GM21619 (cell line): ENCODE results near the gene SOX15.
"Not testable (repeated sequence)": the region's sequence is repeated elsewhere in the genome, so short reads cannot be mapped to it uniquely, and the experiment has no call there.

Source experiments
- ATAC-seq: cut with Tn5 transposase; IDR thresholded peaks from one replicate; pipeline ENCODE4 v1.9.1; 2021; ENCODE audit not compliant: unreplicated experiment

The SOX15 gene

DNA sequence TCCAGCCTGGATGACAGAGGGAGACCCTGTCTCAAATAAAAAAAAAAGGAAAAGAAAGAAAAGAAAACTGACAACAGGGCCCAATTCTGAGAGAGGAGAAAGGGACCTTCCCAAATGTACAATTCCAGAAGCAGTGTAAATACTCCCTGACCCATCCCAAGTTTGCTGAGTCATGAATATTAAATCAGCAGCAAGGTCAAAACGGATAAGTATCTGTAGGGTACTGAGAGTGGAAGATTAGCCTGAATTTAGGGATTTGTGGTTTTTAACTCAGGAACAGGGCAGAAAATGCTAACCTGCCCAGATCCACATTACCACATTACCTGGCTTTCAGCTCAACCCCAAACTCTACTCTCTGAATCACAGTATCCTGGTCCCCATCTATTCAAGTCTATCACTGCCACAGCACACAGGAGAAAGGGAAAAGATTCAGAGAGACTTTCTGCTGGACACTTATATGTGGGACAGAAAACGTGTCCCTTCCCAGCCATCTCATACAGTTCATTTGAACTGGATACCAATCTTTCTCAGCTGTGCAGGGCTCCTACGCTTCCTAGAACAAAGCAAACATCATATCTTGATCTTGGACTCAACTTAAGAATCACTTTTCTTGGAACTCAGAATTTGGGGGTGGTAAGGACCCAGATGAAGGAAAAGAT lies 21.9 kb upstream of the SOX15 start:
- no peak for ATAC-seq

DNA sequence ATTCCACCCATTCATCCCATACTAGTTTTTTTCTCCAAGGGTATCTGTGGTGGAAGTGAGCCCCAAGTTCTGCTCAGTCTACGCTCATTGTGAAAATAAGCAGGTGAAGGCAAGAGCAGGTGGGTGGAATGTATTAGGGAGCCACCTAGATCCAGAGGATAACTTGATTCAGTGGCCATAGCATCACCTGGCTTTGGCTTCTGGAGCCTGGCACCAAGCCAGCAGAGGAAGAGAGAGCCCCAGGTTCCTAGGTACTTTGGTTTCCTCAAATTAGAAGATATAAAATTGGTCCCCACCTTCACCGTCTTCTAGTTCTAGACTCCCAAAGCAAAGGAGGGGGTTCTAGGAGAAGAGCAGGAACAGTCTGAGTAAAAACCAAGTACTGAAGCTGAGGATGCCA lies 20.7 kb upstream of the SOX15 start:
- ATAC-seq = no peak

DNA sequence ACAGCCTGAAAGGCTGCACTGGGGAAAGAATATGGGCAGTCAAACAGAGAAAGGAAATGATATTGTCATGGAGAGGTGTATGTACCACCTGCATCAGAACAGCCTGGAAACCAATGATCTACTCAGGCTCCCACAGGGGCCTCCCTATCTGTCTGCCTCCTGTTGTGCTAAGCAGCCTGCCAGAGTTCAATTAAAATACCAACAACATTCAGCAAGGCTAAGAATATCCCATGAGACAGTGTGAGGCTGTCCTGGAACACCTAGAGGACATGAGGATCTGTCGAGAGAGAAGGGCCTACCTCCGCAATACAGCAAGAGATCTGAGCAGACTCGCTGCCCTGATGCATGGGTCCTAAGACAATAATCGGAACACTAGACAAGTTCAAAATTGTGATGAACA lies 16.4 kb upstream of the SOX15 start:
- no peak for ATAC-seq

DNA sequence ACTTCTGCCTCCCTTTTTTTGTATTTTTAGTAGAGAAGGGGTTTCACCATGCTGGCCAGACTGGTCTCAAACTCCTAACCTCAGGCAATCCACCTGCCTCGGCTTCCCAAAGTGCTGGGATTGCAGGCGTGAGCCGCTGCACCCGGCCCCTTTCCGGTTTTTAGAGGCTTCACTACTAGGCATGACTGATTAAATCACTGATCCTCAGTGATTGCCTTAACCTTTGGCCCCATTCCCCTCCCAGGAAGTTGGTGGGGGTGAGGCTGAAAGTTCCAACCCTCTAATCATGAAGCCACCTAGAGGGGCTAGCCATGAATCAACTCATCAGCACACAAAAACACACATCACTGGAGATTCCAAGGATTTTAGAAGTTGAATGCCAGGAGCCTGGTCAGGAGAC lies 7.7 kb upstream of the SOX15 start:
- not testable (repeated sequence) for ATAC-seq

DNA sequence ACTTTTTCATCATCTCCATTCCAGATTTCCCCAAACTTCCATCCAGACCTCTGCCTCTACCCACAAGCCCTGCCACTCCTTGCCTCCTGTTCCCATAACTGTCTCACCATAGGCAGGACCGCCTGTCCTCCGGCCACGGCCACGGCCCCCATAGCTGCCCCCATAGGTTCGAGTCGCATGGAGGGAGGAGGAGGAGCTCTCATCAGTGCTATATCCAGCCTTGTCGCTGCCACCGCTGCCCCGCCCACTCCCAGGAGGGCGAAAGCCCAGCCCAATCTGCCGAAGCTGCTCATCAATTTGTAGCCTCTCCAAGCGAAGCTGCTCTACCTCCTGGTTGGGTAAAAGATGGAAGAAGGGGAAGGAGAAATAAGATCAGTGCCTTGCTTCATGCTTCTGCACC lies 3.4 kb upstream of the SOX15 start:
- no peak for ATAC-seq

DNA sequence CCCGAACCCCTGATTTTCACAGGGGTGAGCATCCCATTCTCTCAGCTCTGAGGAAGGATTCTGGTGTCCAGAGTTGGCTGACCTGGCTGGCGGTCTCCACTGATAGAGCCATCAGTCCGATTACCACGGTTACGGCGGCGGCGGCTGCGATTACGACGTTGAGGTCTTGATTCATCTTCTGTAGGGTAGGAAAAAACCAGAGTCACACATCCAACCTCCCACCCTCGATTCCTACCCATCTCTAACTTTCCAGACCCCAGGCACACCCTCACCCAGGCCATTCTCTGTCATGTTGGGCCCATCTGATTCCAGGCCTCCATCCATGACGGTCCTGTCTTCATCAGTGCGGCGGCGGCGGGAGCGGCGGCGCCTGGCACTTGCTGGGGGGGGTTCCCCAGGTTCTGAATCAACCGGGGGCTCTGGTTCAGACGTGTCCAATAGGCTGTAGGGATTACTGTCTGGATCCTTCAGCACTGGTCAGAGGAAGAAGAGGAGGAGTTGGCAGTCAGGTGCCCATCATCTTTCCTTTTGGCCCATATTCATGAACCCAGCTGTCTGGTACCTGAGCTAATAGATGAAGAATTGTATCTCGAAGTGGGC lies 2.6 kb upstream of the SOX15 start:
- no peak for ATAC-seq

DNA sequence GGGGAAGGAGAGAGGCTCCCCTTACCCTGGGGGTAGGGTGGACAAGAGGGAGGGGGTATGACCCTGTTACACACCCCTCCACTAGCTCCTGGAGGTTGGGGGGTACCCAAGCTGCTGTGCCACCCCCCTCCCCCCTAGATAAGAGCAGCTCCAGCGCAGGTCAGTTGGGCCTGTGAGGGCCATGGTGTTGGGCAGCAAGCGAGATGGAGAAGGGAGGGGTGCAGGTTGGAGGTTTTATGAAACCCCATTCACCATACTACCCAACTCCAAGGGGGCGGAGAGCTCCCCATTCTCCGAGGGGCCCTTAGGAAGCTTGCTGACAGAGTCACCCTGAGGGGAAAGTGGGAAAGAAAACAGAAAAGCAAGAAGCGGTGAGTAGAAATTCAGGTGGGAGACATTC lies 1.7 kb upstream of the SOX15 start:
- no peak for ATAC-seq

DNA sequence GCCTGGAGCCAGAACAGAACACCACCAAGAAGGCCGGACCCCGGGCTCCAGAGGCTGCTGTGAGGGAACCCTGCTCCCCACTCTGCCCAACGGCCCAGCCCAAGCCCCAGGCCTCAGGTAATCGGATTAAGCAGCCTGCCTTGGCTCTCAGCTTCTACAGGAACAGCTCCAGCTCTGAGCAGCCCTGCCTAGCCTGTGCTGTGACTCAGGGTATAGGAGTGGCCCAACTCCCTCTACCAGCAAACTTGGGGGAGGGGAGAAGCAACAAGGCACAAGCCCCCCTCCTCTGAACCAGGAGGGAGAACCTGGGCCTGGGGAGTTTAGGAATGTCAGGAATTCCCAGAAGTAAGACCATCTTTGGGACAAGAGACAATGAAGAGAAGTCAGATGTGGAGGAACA lies 849 bp upstream of the SOX15 start:
- no peak for ATAC-seq

DNA sequence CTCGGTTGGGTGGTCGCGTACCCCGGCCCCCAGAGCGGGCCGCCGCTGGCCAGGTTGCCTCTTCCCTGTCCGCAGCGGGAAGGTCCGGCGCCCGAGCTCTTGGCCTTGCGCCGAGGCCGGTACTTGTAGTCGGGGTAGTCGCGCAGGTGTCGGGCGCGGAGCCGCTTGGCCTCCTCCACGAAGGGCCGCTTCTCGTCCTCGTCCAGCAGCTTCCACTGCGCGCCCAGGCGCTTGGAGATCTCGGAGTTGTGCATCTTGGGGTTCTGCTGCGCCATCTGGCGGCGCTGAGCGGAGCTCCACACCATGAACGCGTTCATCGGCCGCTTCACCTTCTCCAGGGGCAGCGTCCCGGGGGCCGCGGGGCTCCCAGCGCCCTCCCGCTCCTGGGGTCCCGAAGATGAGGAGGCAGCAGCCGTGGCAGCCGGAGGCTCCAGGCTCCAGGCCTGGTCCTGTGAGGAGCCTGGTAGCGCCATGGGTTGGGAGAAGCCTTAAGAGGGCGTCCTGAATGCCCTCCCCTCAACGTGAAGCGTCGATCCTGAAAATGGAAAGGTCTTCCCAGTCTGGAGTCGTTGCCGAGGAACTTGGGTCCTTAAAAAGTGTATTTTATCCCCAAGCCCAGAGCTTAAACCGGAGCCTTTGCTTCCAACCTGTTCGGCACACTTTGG lies 558 bp downstream of the SOX15 start:
- no peak for ATAC-seq

DNA sequence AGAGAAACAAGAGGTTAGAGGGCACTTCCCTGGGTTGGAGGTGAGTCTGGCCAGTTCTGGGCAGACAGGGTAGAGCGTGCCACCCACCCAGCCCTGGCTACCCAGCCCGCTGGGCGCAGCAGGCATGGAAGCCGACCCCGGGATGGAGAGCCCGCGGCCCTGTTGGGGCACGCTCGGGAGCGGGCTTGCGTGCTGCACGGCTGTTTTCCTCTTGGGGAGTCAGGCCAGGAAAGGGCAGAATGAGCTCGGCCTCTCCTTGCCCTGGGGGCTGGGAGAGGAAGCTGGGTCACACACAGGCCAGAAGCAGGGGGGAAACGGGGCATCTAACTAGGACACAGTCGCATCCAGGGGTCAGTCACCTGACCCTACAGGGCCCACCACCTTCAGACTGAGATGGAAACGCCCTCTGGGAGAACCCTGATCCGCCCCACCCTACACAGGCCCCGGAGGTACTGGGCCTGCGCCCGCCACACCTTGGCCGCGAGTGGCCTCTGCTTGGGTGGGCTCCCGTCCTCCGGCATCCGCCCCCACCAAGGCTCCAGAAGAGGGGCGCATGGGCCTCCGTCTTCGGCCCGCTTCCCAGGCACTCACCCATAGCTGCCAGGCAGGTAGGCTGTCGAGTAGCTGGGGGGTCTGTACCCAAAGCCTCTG lies 1.2 kb downstream of the SOX15 start:
- ATAC-seq = no peak

DNA sequence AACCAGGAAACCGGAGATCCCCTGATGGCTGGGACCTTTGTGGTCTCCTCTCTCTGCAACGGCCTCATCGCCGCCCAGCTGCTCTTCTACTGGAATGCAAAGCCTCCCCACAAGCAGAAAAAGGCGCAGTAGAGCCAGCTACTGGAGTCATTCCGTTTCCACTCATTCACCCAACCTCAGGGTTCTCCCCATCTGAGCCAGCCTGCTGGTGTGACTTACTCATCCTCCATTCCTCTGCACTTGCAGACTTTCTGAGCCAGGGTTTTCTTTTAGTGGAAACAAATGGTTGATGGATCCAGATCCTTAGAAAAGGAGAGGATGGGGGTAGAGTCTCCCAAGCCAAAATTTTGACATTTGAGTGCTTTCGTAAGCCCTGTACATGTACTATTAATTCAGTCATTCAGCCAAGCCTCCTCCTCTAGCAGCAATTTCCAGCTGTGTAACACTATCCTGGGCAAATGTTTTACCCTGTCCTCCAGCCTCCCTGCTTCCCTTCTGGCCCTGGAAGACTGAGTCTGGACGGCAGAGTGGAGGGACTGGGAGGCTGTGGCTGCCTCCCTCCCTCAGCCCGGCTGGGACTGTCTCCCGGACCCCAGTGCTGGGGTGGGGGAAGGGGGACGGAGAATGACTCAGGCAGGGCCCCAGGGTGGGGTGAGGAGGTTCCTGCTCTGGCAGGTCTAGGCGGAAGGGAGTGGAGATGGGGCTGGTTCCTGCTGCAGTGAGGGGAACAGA lies 2.3 kb downstream of the SOX15 start:
- no peak for ATAC-seq

DNA sequence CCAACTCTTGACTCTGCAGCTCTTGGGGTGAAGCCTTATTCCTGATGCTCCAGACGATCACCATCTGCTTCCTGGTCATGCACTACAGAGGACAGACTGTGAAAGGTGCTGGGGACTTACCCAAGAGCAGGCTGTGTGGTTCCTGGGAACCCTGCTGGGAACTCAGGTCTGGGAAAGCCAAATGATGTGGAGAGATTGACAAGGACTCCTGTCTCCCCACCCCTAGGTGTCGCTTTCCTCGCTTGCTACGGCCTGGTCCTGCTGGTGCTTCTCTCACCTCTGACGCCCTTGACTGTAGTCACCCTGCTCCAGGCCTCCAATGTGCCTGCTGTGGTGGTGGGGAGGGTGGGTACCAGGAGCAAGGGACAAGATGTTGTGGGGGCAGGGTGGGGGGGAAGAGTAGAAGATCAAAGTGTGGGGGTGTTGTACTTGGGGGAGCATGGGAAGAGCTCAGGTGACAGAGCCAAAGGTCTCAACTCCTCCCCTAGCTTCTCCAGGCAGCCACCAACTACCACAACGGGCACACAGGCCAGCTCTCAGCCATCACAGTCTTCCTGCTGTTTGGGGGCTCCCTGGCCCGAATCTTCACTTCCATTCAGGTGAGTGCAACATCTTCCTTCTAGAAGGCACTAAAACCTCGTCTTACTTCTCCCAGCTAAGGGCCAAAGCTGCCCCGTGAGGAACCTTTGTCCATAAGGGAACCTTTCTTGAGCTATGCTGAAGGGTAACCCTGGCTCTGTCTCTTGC lies 3.0 kb downstream of the SOX15 start:
- no peak for ATAC-seq

DNA sequence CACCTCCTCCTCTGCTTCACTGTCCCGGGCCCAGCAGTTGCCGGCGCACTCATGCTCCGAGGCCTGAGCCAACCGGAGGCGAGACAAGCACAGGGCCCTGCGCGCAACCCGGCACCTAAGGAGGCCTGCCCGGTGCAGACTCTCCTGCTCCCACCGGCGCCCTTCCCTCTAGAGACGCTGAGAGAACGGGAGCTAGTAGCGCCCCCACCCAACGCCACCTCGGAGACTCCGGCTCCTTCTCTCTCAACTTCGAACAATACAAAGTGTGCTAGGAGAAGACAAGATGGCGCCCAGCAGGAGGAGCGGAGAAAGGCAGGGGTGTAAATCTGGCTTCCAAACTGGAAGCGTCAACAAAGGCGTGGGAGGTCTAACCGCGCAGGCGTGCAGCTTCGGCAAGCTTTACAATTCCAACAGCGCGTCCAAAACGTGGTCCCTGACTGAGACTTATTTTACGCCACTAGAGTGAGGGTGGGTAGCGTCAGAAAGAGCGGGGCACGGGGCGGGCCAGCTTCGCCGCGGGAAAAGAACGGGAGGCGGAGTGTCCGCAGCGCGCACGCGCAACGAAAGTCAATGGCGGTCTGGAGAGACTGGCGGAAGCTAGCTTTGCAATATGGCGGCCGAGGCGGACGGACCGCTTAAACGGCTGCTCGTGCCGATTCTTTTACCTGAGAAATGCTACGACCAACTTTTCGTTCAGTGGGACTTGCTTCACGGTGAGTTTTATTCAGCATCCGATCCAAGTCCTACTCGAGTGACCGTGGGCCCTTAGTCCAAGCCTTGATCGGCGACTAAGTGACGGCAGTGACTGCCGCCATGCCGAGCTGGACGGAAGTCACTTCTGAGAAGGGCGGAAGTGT lies 6.4 kb downstream of the SOX15 start, which contains the start of gene MPDU1:
Gene MPDU1 (plus strand): TSS at position 600 of the 857 bp plus-strand sequence. CDS start 11 bp downstream, at position 611.
- ATAC-seq = peak; percentile 57

DNA sequence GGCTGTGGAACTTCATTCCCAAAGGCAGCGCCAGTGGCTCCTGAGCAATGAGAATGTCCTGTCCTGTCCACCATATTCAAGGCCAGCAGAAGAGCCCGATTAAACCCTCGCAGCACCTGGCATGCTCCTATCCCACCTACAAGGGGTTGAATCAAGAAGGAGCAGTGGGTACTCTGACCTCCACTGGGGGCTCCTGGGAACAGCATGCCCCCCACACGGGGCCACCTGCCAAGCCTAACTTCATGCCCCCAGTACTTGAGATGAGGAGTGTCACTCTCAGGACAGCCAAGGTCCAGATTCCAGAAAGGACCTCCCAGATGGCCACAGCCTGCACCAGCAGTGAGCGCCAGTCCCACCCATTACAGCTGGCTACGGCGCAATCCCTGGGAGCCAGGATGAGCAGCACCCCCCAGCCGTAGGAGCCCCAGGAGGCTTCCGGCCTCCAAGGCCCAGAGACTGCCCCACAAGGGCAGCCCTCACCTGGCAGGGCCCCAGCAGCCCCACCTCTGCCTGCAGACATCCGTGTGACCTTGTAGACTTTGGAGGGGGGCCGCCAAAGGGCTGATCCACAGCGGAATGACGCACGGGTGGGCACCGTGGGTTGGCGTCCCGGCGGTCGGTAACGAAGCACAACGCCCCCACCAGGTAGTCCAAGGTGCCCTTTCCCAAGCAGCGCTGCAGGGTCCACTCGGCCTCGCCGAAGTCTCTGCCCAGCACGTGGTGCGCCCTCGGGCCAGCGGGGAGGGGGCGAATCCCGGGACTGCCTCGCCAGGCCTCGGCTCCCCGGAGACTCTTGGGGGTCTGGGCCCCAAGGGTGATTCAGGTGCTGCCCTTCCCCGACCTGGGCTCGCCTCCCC lies 7.3 kb downstream of the SOX15 start:
- no peak for ATAC-seq

DNA sequence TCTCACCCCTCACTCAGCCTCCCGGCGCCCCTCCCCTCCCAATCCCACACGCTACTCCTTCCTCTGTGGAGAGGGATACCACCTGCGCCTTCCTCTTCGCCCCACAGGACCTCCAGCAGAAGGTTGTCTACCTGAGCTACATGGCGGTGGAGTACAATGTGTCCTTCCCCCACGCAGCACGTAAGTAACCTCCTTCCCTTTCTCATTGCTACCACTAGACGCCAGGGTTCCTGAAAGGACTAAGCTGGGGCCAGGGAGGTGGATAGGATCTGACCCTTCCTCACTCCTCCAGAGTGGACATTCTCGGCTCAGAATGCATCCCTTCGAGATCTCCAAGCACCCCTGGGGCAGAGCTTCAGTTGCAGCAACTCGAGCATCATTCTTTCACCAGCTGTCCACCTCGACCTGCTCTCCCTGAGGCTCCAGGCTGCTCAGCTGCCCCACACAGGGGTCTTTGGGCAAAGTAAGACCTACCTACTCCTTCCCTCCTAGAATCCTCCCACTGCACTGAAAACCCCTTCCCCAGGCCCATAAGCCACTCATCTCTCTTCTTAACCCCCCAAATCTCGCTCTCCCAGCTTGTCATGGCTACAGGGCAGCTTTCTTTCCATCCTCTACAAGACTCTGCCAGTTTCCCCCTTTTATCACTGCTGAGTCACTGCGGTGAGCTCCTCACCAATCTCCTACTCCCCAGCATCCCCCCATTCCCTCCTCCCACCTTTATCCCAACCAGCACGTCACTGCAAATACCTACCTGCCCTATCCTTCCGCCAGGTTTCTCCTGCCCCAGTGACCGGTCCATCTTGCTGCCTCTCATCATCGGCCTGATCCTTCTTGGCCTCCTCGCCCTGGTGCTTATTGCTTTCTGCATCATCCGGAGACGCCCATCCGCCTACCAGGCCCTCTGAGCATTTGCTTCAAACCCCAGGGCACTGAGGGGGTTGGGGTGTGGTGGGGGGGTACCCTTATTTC lies 9.0 kb downstream of the SOX15 start:
- ATAC-seq = no peak

DNA sequence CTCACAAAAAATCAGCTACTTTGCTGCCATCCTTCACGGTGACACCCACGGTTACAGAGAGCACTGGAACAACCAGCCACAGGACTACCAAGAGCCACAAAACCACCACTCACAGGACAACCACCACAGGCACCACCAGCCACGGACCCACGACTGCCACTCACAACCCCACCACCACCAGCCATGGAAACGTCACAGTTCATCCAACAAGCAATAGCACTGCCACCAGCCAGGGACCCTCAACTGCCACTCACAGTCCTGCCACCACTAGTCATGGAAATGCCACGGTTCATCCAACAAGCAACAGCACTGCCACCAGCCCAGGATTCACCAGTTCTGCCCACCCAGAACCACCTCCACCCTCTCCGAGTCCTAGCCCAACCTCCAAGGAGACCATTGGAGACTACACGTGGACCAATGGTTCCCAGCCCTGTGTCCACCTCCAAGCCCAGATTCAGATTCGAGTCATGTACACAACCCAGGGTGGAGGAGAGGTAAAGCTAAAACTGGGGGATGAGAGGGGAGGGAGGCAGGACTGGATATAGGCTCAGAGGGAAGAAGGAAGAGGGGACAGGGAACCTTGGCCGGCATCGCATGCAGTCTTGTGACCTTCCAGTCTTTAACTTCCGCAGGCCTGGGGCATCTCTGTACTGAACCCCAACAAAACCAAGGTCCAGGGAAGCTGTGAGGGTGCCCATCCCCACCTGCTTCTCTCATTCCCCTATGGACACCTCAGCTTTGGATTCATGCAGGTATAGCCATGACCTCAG lies 9.9 kb downstream of the SOX15 start:
- ATAC-seq = no peak
